Stomach smooth muscle (tissue), 2 donors: ENCODE results near the gene NUP205.
"Not testable (repeated sequence)": the region's sequence is repeated elsewhere in the genome, so short reads cannot be mapped to it uniquely, and the experiment has no call there.

Source experiments
- H3K27ac ChIP-seq: one replicate; pipeline ENCODE4 v1.7.0; 2013; ENCODE audit warnings: mild to moderate bottlenecking, low read length, inconsistent platforms
- H3K27me3 ChIP-seq, 2 donors: one replicate each; pipeline ENCODE4 v1.7.0; 2013; ENCODE audit warnings: low read length in 2 of 2; ENCODE audit not compliant: insufficient read depth in 2 of 2, control insufficient read depth in 1 of 2
- H3K36me3 ChIP-seq, 2 donors: one replicate each; pipeline ENCODE4 v1.7.0; 2013; ENCODE audit warnings: low read length in 2 of 2; ENCODE audit not compliant: control insufficient read depth in 2 of 2, insufficient read depth in 2 of 2
- H3K4me1 ChIP-seq: one replicate; pipeline ENCODE4 v1.7.0; 2013; ENCODE audit warnings: low read length; ENCODE audit not compliant: control insufficient read depth, insufficient read depth
- H3K4me3 ChIP-seq, 2 donors: one replicate each; pipeline ENCODE4 v1.7.0; 2013; ENCODE audit warnings: low read length in 2 of 2
- H3K9ac ChIP-seq, 2 donors: one replicate each; pipeline ENCODE4 v1.7.0; 2013; ENCODE audit warnings: low read length in 2 of 2, mild to moderate bottlenecking in 1 of 2
- H3K9me3 ChIP-seq, 2 donors: one replicate each; pipeline ENCODE4 v1.7.0; 2013; ENCODE audit warnings: low read length in 2 of 2; ENCODE audit not compliant: control insufficient read depth in 2 of 2
- donor health status: healthy.
- donor health status: Pancreatic carcinoma.

NUP205 gene

DNA sequence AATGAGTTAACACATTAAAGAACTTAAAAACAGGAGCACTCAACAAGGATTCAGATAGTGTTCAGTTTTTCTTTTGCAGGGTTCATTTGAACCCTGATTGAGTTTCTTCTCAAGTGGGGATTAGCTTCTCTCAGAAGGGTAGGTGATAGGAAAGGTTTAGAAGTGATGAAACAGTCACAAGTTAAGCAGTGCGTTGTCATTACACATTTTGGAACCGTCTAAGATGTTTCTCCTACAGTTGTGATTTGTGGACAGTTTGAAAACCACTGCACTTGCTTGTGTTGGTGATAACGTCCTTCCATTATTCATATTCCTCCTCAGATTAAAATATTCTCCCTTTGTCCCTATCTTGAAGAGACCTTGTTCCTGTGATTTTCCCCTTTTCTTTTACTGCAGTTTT, 107.3 kb downstream of the NUP205 start:
- Histone ChIP-seq H3K4me3 (no peak overlapping the region), H3K27ac (no peak overlapping the region), H3K36me3 (no peaks in the 10 kb centered on the region), H3K27me3 (no peaks in the 10 kb centered on the region), H3K4me1 (peaks cover 12% of the 10 kb centered on the region), H3K9me3 (no peaks in the 10 kb centered on the region), H3K9ac (no peak overlapping the region)

DNA sequence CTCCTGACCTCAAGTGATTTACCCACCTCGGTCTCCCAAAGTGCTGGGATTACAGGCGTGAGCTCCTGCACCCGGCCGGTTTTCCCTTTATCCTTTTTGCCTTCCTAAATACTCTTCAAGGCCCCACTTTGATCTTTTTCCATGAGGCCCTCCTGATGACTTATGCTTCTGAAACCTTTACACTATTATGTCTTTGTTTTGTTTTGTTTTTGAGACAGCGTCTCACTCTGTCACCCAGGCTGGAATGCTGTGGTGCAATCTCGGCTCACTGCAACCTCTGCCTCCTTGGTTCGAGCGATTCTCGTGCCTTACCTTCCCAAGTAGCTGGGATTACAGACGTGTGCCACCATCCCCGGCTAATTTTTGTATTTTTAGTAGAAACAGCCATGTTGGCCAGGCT, 108.4 kb downstream of the NUP205 start:
- H3K27me3 ChIP-seq = no peaks in the 10 kb centered on the region
- H3K4me3 ChIP-seq = no peak overlapping the region
- peaks cover 17% of the 10 kb centered on the region for H3K4me1 ChIP-seq
- no peaks in the 10 kb centered on the region for H3K9me3 ChIP-seq
- H3K27ac ChIP-seq = no peak overlapping the region
- H3K36me3 ChIP-seq = no peaks in the 10 kb centered on the region
- H3K9ac ChIP-seq = no peak overlapping the region

DNA sequence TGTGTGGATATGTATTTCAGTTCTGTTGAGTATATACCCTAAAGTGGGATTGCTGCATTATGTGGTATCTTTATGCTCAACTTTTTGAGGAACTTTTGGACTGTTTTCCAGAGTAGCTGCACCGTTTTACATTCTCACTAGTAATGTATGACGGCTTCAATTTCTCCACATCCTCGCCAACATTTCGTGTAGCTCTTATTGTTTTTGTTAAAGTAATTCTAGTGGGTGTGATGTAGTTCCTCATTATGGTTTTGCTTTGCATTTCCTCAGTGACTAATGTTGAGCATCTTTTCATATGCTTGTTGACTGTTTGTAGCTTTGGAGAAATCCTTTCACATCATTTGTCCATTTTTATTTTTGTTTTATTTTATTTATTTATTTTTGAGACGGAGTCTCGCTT, 109.1 kb downstream of the NUP205 start:
- Histone ChIP-seq H3K9ac (no peak overlapping the region), H3K9me3 (no peaks in the 10 kb centered on the region), H3K36me3 (no peaks in the 10 kb centered on the region), H3K27me3 (no peaks in the 10 kb centered on the region), H3K4me1 (peaks cover 14% of the 10 kb centered on the region), H3K27ac (no peak overlapping the region), H3K4me3 (no peak overlapping the region)

DNA sequence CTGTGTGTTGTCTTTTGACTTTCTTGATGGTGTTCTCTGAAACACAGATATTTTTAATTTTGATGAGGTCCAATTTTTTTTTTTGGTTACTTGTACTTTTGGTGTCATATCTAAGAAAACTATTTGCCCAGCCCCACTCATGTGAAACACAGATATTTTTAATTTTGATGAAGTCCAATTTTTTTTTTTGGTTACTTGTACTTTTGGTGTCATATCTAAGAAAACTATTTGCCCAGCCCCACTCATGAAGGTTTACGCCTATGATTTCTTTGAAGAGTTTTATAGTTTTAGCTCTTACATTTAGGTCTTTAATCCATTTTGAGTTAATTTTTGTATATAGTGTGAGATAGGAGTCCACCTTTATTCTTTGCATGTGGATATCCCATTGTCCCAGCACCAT, 109.9 kb downstream of the NUP205 start:
- not testable (repeated sequence) for H3K9me3 ChIP-seq, H3K27me3 ChIP-seq, H3K27ac ChIP-seq, H3K36me3 ChIP-seq, H3K9ac ChIP-seq, H3K4me1 ChIP-seq, H3K4me3 ChIP-seq

DNA sequence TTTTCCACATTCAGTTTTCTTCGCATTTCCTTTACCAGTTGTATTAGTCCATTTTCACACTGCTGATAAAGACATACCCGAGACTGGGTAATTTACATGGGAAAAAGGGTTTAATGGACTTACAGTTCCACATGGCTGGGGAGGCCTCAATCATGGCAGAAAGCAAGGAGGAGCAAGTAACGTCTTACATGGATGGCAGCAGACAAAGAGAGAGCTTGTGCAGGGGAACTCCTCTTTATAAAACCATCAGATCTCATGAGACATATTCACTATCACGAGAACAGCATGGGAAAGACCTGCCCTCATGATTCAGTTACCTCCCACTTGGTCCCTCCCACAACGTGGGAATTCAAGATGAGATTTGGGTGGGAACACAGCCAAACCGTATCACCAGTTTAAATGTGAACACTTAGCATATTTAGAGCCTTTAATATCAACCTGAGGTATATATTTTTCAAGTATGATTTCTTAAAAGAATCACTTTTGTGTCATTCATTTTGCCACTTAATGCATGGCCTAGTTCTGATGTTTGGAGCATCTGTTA, 111.2 kb downstream of the NUP205 start:
- H3K4me3 ChIP-seq, H3K36me3 ChIP-seq, H3K27me3 ChIP-seq, H3K27ac ChIP-seq, H3K4me1 ChIP-seq, H3K9ac ChIP-seq, H3K9me3 ChIP-seq: not testable (repeated sequence)

DNA sequence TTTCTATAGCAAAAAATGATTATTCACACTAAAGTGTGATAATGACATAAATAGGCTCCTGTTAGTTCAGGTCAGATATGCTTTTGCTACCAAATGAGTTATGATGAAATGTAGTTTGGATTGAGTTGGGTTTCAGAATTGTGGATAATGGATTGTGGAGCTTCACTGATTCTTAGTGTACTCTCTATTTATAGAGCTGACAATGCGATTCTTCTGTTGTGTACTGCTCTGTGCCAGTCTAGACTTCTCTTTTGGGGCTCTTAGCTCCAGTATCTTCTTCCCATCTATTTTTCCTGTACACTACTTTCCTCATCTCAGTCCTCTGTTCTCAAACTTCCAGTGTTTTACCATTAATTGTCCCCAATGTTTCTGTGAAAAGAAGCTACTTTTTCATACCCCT, 112.1 kb downstream of the NUP205 start:
- peaks cover 0 to 6% of the 10 kb centered on the region in 2 donors for H3K36me3 ChIP-seq
- no peaks in the 10 kb centered on the region for H3K27me3 ChIP-seq
- no peak overlapping the region for H3K9ac ChIP-seq
- H3K9me3 ChIP-seq = no peaks in the 10 kb centered on the region
- no peak overlapping the region for H3K27ac ChIP-seq
- no peak overlapping the region for H3K4me3 ChIP-seq
- peaks cover 5% of the 10 kb centered on the region for H3K4me1 ChIP-seq

DNA sequence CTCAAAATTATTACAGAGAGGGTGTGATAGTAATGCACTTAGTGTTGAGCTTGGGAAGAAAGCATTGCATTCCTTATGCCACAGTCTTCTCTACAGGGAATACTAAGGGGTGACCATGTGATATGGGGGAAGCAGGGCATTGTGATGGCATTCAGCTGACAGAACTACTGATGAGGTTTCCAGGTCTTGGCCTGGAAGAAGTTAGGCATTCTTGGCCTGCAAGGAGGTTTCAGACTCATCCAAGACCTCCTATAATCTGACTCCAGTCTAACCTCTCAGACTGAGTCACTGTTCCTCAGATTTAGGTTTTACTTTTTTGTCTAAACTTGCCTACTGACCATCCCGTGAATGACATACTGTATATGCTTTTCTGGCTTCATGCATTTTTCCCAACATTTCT, 112.5 kb downstream of the NUP205 start:
- H3K4me1 ChIP-seq = peaks cover 5% of the 10 kb centered on the region
- no peak overlapping the region for H3K9ac ChIP-seq
- no peaks in the 10 kb centered on the region for H3K9me3 ChIP-seq
- no peaks in the 10 kb centered on the region for H3K27me3 ChIP-seq
- no peak overlapping the region for H3K27ac ChIP-seq
- no peak overlapping the region for H3K4me3 ChIP-seq
- peaks cover 0 to 7% of the 10 kb centered on the region in 2 donors for H3K36me3 ChIP-seq

- no peaks in the 10 kb centered on the region for H3K9me3 ChIP-seq
- H3K36me3 ChIP-seq = peaks cover 4 to 19% of the 10 kb centered on the region in 2 donors
- no peak overlapping the region for H3K4me3 ChIP-seq
- no peaks in the 10 kb centered on the region for H3K27me3 ChIP-seq
- peak overlapping the region in 1 of 2 donors; percentile 17 for H3K9ac ChIP-seq
- no peak overlapping the region for H3K27ac ChIP-seq
- H3K4me1 ChIP-seq = peaks cover 5% of the 10 kb centered on the region
Observed at GRCh38 chr7:135672560-135673359, 115.0 kb downstream of the NUP205 start.

GRCh38 chr7:135673360-135673706, 115.6 kb downstream of the NUP205 start:
- Histone ChIP-seq H3K9ac (no peak overlapping the region), H3K4me1 (peaks cover 5% of the 10 kb centered on the region), H3K9me3 (no peaks in the 10 kb centered on the region), H3K27ac (no peak overlapping the region), H3K4me3 (no peak overlapping the region), H3K36me3 (peaks cover 4 to 19% of the 10 kb centered on the region in 2 donors), H3K27me3 (no peaks in the 10 kb centered on the region)

GRCh38 chr7:135678612-135679575, 121.2 kb downstream of the NUP205 start:
- H3K4me1 ChIP-seq = peaks cover 18% of the 10 kb centered on the region
- H3K9me3 ChIP-seq = no peaks in the 10 kb centered on the region
- no peak overlapping the region for H3K9ac ChIP-seq
- H3K27ac ChIP-seq = no peak overlapping the region
- H3K27me3 ChIP-seq = no peaks in the 10 kb centered on the region
- H3K4me3 ChIP-seq = no peak overlapping the region
- H3K36me3 ChIP-seq = peaks cover 4 to 16% of the 10 kb centered on the region in 2 donors
